ENCODE data around the gene TMIE.

DNA sequence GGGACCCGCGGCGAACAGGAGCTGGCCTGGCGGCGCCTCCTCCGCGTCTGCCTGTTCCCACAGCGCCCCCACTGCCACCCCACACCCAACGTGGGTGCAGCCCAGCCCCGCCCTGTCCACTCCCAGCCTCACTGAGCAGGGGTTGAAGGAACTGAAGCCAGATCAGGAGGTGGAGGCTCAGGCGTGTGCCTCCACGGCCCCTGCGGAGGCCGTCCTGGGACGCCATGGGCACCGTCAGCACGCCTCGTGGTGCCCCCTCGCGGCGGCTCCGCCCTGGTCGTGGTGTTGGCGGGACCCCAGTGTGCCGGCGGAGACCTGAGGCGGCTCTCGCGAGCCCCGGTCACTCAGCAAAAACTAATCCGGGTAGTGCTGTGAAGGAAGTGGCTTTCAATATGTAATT lies 55.5 kb downstream of the TMIE start:
- TF ChIP-seq, protein P1, sequence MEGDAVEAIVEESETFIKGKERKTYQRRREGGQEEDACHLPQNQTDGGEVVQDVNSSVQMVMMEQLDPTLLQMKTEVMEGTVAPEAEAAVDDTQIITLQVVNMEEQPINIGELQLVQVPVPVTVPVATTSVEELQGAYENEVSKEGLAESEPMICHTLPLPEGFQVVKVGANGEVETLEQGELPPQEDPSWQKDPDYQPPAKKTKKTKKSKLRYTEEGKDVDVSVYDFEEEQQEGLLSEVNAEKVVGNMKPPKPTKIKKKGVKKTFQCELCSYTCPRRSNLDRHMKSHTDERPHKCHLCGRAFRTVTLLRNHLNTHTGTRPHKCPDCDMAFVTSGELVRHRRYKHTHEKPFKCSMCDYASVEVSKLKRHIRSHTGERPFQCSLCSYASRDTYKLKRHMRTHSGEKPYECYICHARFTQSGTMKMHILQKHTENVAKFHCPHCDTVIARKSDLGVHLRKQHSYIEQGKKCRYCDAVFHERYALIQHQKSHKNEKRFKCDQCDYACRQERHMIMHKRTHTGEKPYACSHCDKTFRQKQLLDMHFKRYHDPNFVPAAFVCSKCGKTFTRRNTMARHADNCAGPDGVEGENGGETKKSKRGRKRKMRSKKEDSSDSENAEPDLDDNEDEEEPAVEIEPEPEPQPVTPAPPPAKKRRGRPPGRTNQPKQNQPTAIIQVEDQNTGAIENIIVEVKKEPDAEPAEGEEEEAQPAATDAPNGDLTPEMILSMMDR (conservative IDR thresholded peaks at IDR 0.05), result no peak
- TF ChIP-seq EZH2 (IDR thresholded peaks at IDR 0.05; ENCODE audit: low read depth), result no peak

All from PC-9 (cell line).